Urinary bladder (tissue), 4 donors: ENCODE measurements around the gene FALEC. TPM values are rescaled to one million over a fixed set of nuclear protein-coding genes. Genes with fewer than 3 reads are reported as not detected.

Source experiments
- DNase-seq: peaks from one replicate; pipeline ENCODE4 v3.0.0-alpha.2; 2015; ENCODE audit errors: extremely low spot score
- H3K27ac ChIP-seq: one replicate; pipeline ENCODE4 v1.5.1; 2013; ENCODE audit warnings: low read depth, mild to moderate bottlenecking, moderate library complexity
- H3K36me3 ChIP-seq: one replicate; pipeline ENCODE4 v1.6.1; 2013; ENCODE audit warnings: mild to moderate bottlenecking, moderate library complexity; ENCODE audit not compliant: insufficient read depth
- H3K4me1 ChIP-seq: one replicate; pipeline ENCODE4 v1.6.1; 2013; ENCODE audit warnings: mild to moderate bottlenecking, moderate library complexity; ENCODE audit not compliant: insufficient read depth
- H3K4me3 ChIP-seq: one replicate; pipeline ENCODE4 v1.5.1; 2013; ENCODE audit warnings: low read depth, low read length
- WGBS: extraction: QIAGEN DNeasy Blood & Tissue Kit; methylation state at CpG from one replicate; pipeline ENCODE4 v1.1.7; 2013; 5-methylcytosine and 5-hydroxymethylcytosine counted together
- polyA plus RNA-seq: library from polyadenylated mRNA; stranded (reverse); fragments of 200-250 nt; gene quantifications from one replicate; pipeline ENCODE4 v1.2.3, GENCODE V29; 2013
- total RNA-seq: library from RNA; depleted of rRNA; stranded (reverse); fragments of >200 nt; gene quantifications from one replicate; pipeline ENCODE4 v1.2.3, GENCODE V29; 2014
- donor health status: healthy with polysubstance abuse.
- donor health status: healthy.

FALEC gene
- total and polyA plus RNA-seq, 2 donors, result 0.47 TPM; not detected in 1

GRCh38 chr1:150552911-150553289 lies 37.3 kb downstream of the FALEC start:
- Histone ChIP-seq H3K4me1 (no peaks in the 10 kb centered on the region), H3K4me3 (no peak overlapping the region), H3K27ac (peak overlapping the region; percentile 19), H3K36me3 (peaks cover 2% of the 10 kb centered on the region)
- no peak for DNase-seq
- 69% methylated on average over 12 of the region's 12 CpGs for WGBS

DNA sequence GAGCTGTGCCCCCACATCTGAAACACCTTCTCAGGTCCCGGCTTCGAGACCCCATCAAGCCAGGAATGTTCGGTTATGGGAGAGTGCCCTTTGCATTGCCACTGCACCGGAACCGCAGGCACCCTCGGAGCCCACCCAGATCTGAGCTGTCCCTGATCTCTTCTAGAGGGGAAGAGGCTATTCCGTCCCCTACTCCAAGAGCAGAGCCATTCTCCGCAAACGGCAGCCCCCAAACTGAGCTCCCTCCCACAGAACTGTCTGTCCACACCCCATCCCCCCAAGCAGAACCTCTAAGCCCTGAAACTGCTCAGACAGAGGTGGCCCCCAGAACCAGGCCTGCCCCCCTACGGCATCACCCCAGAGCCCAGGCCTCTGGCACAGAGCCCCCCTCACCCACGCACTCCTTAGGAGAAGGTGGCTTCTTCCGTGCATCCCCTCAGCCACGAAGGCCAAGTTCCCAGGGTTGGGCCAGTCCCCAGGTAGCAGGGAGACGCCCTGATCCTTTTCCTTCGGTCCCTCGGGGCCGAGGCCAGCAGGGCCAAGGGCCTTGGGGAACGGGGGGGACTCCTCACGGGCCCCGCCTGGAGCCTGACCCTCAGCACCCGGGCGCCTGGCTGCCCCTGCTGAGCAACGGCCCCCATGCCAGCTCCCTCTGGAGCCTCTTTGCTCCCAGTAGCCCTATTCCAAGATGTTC lies 38.0 kb downstream of the FALEC start:
- no peak for DNase-seq
- WGBS, result 86% methylated on average over 23 of the region's 23 CpGs
- no peaks in the 10 kb centered on the region for H3K4me1 ChIP-seq
- H3K4me3 ChIP-seq, result no peak overlapping the region
- no peak overlapping the region for H3K27ac ChIP-seq
- H3K36me3 ChIP-seq, result peaks cover 2% of the 10 kb centered on the region

GRCh38 chr1:150554086-150554452 lies 38.5 kb downstream of the FALEC start:
- H3K36me3 ChIP-seq, result peaks cover 2% of the 10 kb centered on the region
- WGBS, result 90% methylated on average over 8 of the region's 8 CpGs
- no peak overlapping the region for H3K4me3 ChIP-seq
- H3K4me1 ChIP-seq, result no peaks in the 10 kb centered on the region
- H3K27ac ChIP-seq, result no peak overlapping the region
- no peak for DNase-seq

DNA sequence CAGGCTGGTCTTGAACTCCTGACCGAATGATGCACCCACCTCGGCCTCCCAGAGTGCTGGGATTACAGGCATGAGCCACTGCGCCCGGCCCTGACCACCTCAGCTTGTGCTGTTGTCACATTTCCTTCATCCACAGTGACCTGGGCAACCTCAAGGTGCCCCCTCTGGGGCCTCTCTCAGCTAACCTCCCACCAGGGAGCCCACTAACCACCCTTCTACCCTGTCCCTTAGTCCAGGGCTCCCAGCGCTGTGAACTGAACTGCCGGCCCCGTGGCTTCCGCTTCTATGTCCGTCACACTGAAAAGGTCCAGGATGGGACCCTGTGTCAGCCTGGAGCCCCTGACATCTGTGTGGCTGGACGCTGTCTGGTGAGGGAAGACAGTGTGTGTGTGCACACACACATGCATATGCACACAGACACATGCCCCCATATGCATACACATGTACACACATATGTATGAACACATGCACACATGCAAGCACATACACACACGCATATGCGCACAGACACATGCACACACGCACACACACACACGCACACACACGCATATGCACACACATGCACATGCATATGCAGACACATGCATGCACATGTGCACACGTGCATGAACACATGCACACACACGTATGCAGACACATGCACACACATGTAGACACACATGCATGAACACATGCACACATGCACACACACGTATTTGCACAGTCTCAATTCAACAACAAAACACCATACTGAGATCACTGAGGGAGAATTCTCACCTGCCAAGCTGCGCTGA lies 39.8 kb downstream of the FALEC start:
- 87% methylated on average over 19 of the region's 19 CpGs for WGBS
- Histone ChIP-seq H3K27ac (no peak overlapping the region), H3K36me3 (peaks cover 2% of the 10 kb centered on the region), H3K4me1 (peaks cover 2% of the 10 kb centered on the region), H3K4me3 (no peak overlapping the region)
- no peak for DNase-seq

GRCh38 chr1:150555971-150556865 lies 40.7 kb downstream of the FALEC start:
- H3K27ac ChIP-seq, result no peak overlapping the region
- H3K4me3 ChIP-seq, result no peak overlapping the region
- peaks cover 2% of the 10 kb centered on the region for H3K4me1 ChIP-seq
- DNase-seq, result no peak
- H3K36me3 ChIP-seq, result peaks cover 2% of the 10 kb centered on the region
- 70% methylated on average over 26 of the region's 26 CpGs for WGBS

GRCh38 chr1:150557065-150557600 lies 41.6 kb downstream of the FALEC start:
- no peak overlapping the region for H3K27ac ChIP-seq
- H3K4me1 ChIP-seq, result peaks cover 2% of the 10 kb centered on the region
- peaks cover 2% of the 10 kb centered on the region for H3K36me3 ChIP-seq
- no peak for DNase-seq
- H3K4me3 ChIP-seq, result no peak overlapping the region
- WGBS, result 88% methylated on average over 26 of the region's 26 CpGs

GRCh38 chr1:150557813-150558212 lies 42.3 kb downstream of the FALEC start:
- Histone ChIP-seq H3K4me1 (peaks cover 4% of the 10 kb centered on the region), H3K27ac (no peak overlapping the region)

GRCh38 chr1:150558303-150558704 lies 42.8 kb downstream of the FALEC start:
- H3K36me3 ChIP-seq, result peaks cover 2% of the 10 kb centered on the region
- H3K27ac ChIP-seq, result no peak overlapping the region
- no peak overlapping the region for H3K4me3 ChIP-seq
- H3K4me1 ChIP-seq, result peaks cover 4% of the 10 kb centered on the region
- no peak for DNase-seq
- WGBS, result 81% methylated on average over 15 of the region's 15 CpGs

More at GRCh38 chr1:150557813-150558212, 42.3 kb downstream of the FALEC start:
- Histone ChIP-seq H3K4me3 (no peak overlapping the region), H3K36me3 (peaks cover 2% of the 10 kb centered on the region)
- 85% methylated on average over 15 of the region's 15 CpGs for WGBS
- DNase-seq, result no peak

DNA sequence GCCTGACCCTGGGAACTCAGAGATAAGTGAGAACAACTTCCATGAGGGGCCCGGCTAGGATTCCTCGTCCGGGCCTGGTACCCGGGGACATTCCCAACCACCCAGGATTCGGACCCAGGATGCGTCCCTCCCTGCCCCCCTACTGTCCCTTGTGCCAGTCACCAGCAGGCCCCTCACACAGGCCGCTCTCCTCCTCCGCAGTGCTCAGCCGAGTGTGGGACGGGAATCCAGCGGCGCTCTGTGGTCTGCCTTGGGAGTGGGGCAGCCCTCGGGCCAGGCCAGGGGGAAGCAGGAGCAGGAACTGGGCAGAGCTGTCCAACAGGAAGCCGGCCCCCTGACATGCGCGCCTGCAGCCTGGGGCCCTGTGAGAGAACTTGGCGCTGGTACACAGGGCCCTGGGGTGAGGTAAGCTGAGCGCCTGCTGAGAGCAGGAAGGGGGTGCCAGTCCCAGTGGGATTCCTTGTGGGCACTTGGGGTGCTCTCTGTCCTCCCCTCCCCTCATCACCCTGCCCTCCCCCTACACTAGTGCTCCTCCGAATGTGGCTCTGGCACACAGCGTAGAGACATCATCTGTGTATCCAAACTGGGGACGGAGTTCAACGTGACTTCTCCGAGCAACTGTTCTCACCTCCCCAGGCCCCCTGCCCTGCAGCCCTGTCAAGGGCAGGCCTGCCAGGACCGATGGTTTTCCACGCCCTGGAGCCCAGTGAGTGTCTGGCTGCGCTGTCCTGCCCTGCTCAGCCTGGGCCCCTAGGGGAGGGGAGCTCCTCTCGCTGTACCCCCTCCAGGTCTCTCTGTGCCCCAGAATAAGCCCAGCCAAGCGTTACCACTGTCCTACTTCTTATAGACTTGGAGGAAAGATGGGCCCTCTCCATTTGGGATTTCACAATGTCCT lies 43.5 kb downstream of the FALEC start:
- Histone ChIP-seq H3K4me3 (no peak overlapping the region), H3K36me3 (peaks cover 2% of the 10 kb centered on the region), H3K4me1 (peaks cover 4% of the 10 kb centered on the region), H3K27ac (no peak overlapping the region)
- WGBS, result 65% methylated on average over 28 of the region's 28 CpGs
- no peak for DNase-seq

- peaks cover 4% of the 10 kb centered on the region for H3K4me1 ChIP-seq
- peaks cover 2% of the 10 kb centered on the region for H3K36me3 ChIP-seq
- WGBS, result 71% methylated on average over 10 of the region's 10 CpGs
- H3K4me3 ChIP-seq, result no peak overlapping the region
- no peak overlapping the region for H3K27ac ChIP-seq
- no peak for DNase-seq
These were observed 44.1 kb downstream of the FALEC start for GRCh38 chr1:150559656-150560010.

DNA sequence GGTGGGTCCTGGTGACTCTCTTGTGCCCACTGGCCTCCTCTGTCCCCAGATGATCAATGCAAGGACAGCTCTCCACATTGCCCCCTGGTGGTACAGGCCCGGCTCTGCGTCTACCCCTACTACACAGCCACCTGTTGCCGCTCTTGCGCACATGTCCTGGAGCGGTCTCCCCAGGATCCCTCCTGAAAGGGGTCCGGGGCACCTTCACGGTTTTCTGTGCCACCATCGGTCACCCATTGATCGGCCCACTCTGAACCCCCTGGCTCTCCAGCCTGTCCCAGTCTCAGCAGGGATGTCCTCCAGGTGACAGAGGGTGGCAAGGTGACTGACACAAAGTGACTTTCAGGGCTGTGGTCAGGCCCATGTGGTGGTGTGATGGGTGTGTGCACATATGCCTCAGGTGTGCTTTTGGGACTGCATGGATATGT lies 44.5 kb downstream of the FALEC start:
- DNase-seq, result no peak
- H3K27ac ChIP-seq, result peak overlapping the region; percentile 63
- WGBS, result 31% methylated on average over 9 of the region's 9 CpGs
- no peak overlapping the region for H3K4me3 ChIP-seq
- H3K36me3 ChIP-seq, result peaks cover 2% of the 10 kb centered on the region
- peaks cover 4% of the 10 kb centered on the region for H3K4me1 ChIP-seq

- peaks cover 4% of the 10 kb centered on the region for H3K4me1 ChIP-seq
- 15% methylated on average over 17 of the region's 17 CpGs for WGBS
- H3K4me3 ChIP-seq, result peak overlapping the region; percentile 29
- DNase-seq, result no peak
- peaks cover 2% of the 10 kb centered on the region for H3K36me3 ChIP-seq
- H3K27ac ChIP-seq, result peak overlapping the region; percentile 99
These were observed 45.2 kb downstream of the FALEC start for GRCh38 chr1:150560576-150561253.
